ENCODE results near the gene DAGLB. TPM values are rescaled to one million over a fixed set of nuclear protein-coding genes. Genes with fewer than 3 reads are reported as not detected.
A peak's percentile ranks its signal among the peaks of the same experiment; 100 is the strongest.
"Not testable (repeated sequence)": the region's sequence is repeated elsewhere in the genome, so short reads cannot be mapped to it uniquely, and the experiment has no call there.

Gene DAGLB
- total and polyA plus RNA-seq, 10 donors, result 7.2 to 35.1 (median 24.6) TPM

- no peaks in the 10 kb centered on the region for H3K27me3 ChIP-seq (replicated peaks in 1 of 7)
- TF ChIP-seq POLR2A (IDR thresholded peaks at IDR 0.05), result no peak
- TF ChIP-seq POLR2AphosphoS5 (IDR thresholded peaks at IDR 0.05), result no peak
- peak; percentile 14 for DNase-seq
- H3K9me3 ChIP-seq, result no peaks in the 10 kb centered on the region
- intact Hi-C loops (cut with DNase I; ENCODE audit: low total_unique reads), result no loop called here
- peaks cover 0 to 42% (median 25%) of the 10 kb centered on the region in 6 donors for H3K36me3 ChIP-seq
- H3K27ac ChIP-seq, result peak overlapping the region in 6 of 8 donors; percentile 3 to 83 (median 65)
- WGBS, 5 donors, result 70 to 79% (median 77%) methylated on average over 4 of the region's 4 CpGs
- H3K4me1 ChIP-seq, result peaks cover 39 to 93% (median 71%) of the 10 kb centered on the region in 6 donors
- no peak overlapping the region for H3K4me3 ChIP-seq
Measured at GRCh38 chr7:6385909-6386560, 61.7 kb downstream of the DAGLB start.

- TF ChIP-seq CTCF (IDR thresholded peaks at IDR 0.05 in 8 of 11, conservative IDR thresholded peaks at IDR 0.05 in 3 of 11) (no peak), POLR2A (IDR thresholded peaks at IDR 0.05) (no peak), POLR2AphosphoS5 (IDR thresholded peaks at IDR 0.05) (no peak)
- Histone ChIP-seq H3K4me3 (no peak overlapping the region), H3K4me1 (peaks cover 47 to 93% (median 77%) of the 10 kb centered on the region in 6 donors), H3K36me3 (peaks cover 0 to 38% (median 22%) of the 10 kb centered on the region in 6 donors), H3K27ac (peak overlapping the region in 6 of 8 donors; percentile 23 to 83 (median 65)), H3K27me3 (replicated peaks in 1 of 7) (no peaks in the 10 kb centered on the region), H3K9me3 (no peaks in the 10 kb centered on the region)
- 50 to 59% (median 54%) methylated on average over 5 of the region's 5 CpGs for WGBS, 5 donors
- DNase-seq, result no peak
- intact Hi-C loops (cut with DNase I; ENCODE audit: low total_unique reads), result no loop called here
Measured at GRCh38 chr7:6385110-6385781, 62.5 kb downstream of the DAGLB start.

GRCh38 chr7:6384327-6384726 lies 63.4 kb downstream of the DAGLB start:
- H3K27me3 ChIP-seq (replicated peaks in 1 of 7), result no peaks in the 10 kb centered on the region
- WGBS, 5 donors, result 75 to 90% (median 83%) methylated on average over 4 of the region's 4 CpGs
- intact Hi-C loops (cut with DNase I; ENCODE audit: low total_unique reads), result no loop called here
- H3K27ac ChIP-seq, result peak overlapping the region in 6 of 8 donors; percentile 35 to 83 (median 74)
- TF ChIP-seq POLR2A (IDR thresholded peaks at IDR 0.05) (no peak), CTCF (IDR thresholded peaks at IDR 0.05 in 8 of 11, conservative IDR thresholded peaks at IDR 0.05 in 3 of 11) (no peak), POLR2AphosphoS5 (IDR thresholded peaks at IDR 0.05) (no peak)
- H3K9me3 ChIP-seq, result no peaks in the 10 kb centered on the region
- peaks cover 55 to 95% (median 82%) of the 10 kb centered on the region in 6 donors for H3K4me1 ChIP-seq
- peak overlapping the region in 1 of 8 donors; percentile 11 for H3K4me3 ChIP-seq
- DNase-seq, result peak; percentile 25
- peaks cover 0 to 35% (median 17%) of the 10 kb centered on the region in 6 donors for H3K36me3 ChIP-seq

DNA sequence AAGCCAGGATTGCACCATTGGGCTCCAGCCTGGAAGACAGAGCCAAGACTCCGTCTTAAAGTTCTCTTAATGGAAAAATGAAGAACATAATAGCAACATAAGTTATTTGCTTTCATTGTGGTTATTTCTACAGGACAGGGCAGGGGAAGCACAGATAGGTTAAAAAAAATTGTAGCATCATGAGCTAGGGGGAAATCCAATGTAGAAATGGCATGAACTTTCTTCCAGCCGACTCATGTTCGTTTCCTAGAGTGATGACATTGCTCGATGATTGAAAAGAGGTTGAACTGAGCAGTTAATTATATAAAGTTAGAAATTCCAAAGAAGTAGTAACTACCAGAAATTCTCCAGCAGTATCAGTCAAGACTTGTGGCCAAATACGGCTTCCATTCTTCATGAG lies 64.9 kb downstream of the DAGLB start:
- no peaks in the 10 kb centered on the region for H3K27me3 ChIP-seq (replicated peaks in 1 of 7)
- WGBS, 5 donors, result 37 to 56% (median 45%) methylated on average over 5 of the region's 5 CpGs
- H3K4me1 ChIP-seq, result peaks cover 64 to 100% (median 93%) of the 10 kb centered on the region in 6 donors
- no peaks in the 10 kb centered on the region for H3K9me3 ChIP-seq
- intact Hi-C loops (cut with DNase I; ENCODE audit: low total_unique reads), result no loop called here
- H3K36me3 ChIP-seq, result peaks cover 0 to 35% (median 4%) of the 10 kb centered on the region in 6 donors
- H3K4me3 ChIP-seq, result peak overlapping the region in 1 of 8 donors; percentile 14
- H3K27ac ChIP-seq, result peak overlapping the region in 7 of 8 donors; percentile 35 to 83 (median 72)
- no peak for TF ChIP-seq POLR2A (IDR thresholded peaks at IDR 0.05)
- TF ChIP-seq POLR2AphosphoS5 (IDR thresholded peaks at IDR 0.05), result no peak
- TF ChIP-seq CTCF (IDR thresholded peaks at IDR 0.05 in 8 of 11, conservative IDR thresholded peaks at IDR 0.05 in 3 of 11), result no peak
- DNase-seq, result no peak

DNA sequence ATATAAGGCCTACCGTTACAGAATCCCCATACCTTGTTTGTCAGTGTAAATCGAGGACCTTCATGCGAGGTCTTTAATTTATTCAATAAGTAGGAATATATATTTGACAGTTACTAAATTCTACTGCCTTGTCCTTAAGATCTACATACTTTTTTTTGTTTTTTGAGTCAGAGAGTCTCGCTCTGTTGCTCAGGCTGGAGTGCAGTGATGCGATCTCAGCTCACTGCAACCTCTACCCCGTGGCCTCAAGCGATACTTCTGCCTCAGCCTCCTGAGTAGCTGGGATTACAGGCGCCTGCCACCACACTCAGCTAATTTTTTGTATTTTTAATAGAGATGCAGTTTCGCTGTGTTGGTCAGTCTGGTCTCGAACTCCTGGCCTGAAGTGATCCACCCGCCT lies 65.9 kb downstream of the DAGLB start:
- DNase-seq, result peak; percentile 10
- H3K27ac ChIP-seq, result peak overlapping the region in 5 of 8 donors; percentile 35 to 83 (median 77)
- H3K9me3 ChIP-seq; intact Hi-C loops (cut with DNase I; ENCODE audit: low total_unique reads); H3K4me3 ChIP-seq; H3K27me3 ChIP-seq (replicated peaks in 1 of 7): not testable (repeated sequence)
- peaks cover 71 to 100% (median 97%) of the 10 kb centered on the region in 6 donors for H3K4me1 ChIP-seq
- 83 to 90% (median 87%) methylated on average over 11 of the region's 11 CpGs for WGBS, 5 donors
- H3K36me3 ChIP-seq, result peaks cover 0 to 33% (median 0%) of the 10 kb centered on the region in 6 donors
